ENCODE results near the gene XRCC5. TPM values are rescaled to one million over a fixed set of nuclear protein-coding genes. Genes with fewer than 3 reads are reported as not detected.
A peak's percentile ranks its signal among the peaks of the same experiment; 100 is the strongest.

The XRCC5 gene
- total RNA-seq, 1 experiment from 2014 or later, result 618 TPM

- no peaks in the 10 kb centered on the region for H3K79me1 ChIP-seq (ENCODE audit: insufficient read depth, low read depth, low read length, poor library complexity, severe bottlenecking)
- H2AFZ ChIP-seq (ENCODE audit: low read length), result no peak overlapping the region
- no peak overlapping the region for H3K4me2 ChIP-seq (ENCODE audit: insufficient read depth, insufficient read length, low read length)
- no peak overlapping the region for H3K23ac ChIP-seq (ENCODE audit: insufficient read length, low read depth, low read length)
- H3K9me3 ChIP-seq (ENCODE audit: control insufficient read depth, low read depth, low read length), result no peaks in the 10 kb centered on the region
- Mint-ChIP-seq H3K27ac (peak overlapping the region; percentile 1 to 84 (median 66); a peak in 4 of 7 replicates), H3K36me3 (ENCODE audit: insufficient read depth in 1 of 3, low read depth in 3 of 3) (peaks cover 10 to 57% (median 31%) of the 10 kb centered on the region in 3 experiments; a peak in 6 of 7 replicates), H3K9me3 (no peaks in the 10 kb centered on the region), H3K4me3 (no peak overlapping the region), H3K27me3 (ENCODE audit: low read depth) (no peaks in the 10 kb centered on the region), H3K4me1 (peaks cover 36 to 54% of the 10 kb centered on the region in 2 experiments)
- no peak overlapping the region for H3K4ac ChIP-seq (ENCODE audit: low read depth, low read length)
- no peak overlapping the region for H2AK5ac ChIP-seq (ENCODE audit: insufficient read length, low read length)
- H2BK120ac ChIP-seq (ENCODE audit: low read depth, low read length, poor library complexity, severe bottlenecking), result no peak overlapping the region
- no peak overlapping the region for H2BK20ac ChIP-seq (ENCODE audit: low read depth, low read length, poor library complexity, severe bottlenecking)
- H3K14ac ChIP-seq (ENCODE audit: insufficient read depth, low read length), result no peak overlapping the region
- no peak overlapping the region for H4K8ac ChIP-seq (replicated peaks; ENCODE audit: insufficient read length, low read depth, low read length)
- no peaks in the 10 kb centered on the region for H3K27me3 ChIP-seq (ENCODE audit: insufficient read depth, low read length)
- H3T11ph ChIP-seq (ENCODE audit: low read length), result no peak overlapping the region
- no peak overlapping the region for H4K91ac ChIP-seq (ENCODE audit: insufficient read length, low read depth, low read length)
- H2BK15ac ChIP-seq (ENCODE audit: low read depth, low read length), result no peak overlapping the region
- H3K23me2 ChIP-seq (ENCODE audit: insufficient read length, low read depth, low read length, poor library complexity, severe bottlenecking), result no peaks in the 10 kb centered on the region
- no peak overlapping the region for H3K56ac ChIP-seq (ENCODE audit: insufficient read length, low read depth, low read length)
- 0 out of 2 replicates have a peak, but pooled peaks cover 3% of the 10 kb centered on the region for H3K4me1 ChIP-seq (ENCODE audit: insufficient read depth, low read length)
- H4K5ac ChIP-seq (ENCODE audit: insufficient read length, low read depth, low read length), result no peak overlapping the region
- H2BK5ac ChIP-seq (ENCODE audit: insufficient read length, low read length), result no peak overlapping the region
- TF ChIP-seq, protein P1, sequence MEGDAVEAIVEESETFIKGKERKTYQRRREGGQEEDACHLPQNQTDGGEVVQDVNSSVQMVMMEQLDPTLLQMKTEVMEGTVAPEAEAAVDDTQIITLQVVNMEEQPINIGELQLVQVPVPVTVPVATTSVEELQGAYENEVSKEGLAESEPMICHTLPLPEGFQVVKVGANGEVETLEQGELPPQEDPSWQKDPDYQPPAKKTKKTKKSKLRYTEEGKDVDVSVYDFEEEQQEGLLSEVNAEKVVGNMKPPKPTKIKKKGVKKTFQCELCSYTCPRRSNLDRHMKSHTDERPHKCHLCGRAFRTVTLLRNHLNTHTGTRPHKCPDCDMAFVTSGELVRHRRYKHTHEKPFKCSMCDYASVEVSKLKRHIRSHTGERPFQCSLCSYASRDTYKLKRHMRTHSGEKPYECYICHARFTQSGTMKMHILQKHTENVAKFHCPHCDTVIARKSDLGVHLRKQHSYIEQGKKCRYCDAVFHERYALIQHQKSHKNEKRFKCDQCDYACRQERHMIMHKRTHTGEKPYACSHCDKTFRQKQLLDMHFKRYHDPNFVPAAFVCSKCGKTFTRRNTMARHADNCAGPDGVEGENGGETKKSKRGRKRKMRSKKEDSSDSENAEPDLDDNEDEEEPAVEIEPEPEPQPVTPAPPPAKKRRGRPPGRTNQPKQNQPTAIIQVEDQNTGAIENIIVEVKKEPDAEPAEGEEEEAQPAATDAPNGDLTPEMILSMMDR (conservative IDR thresholded peaks at IDR 0.05), result no peak
- no peak overlapping the region for H2BK12ac ChIP-seq (ENCODE audit: insufficient read length, low read depth, low read length)
- H3K18ac ChIP-seq (ENCODE audit: insufficient read length, low read depth, low read length), result no peak overlapping the region
- no peaks in the 10 kb centered on the region for H4K20me1 ChIP-seq (ENCODE audit: control insufficient read depth, insufficient read depth, insufficient read length)
- WGBS (ENCODE audit: extremely low coverage, insufficient read length, low lambda C conversion rate), result no CpG with 5 or more reads among the region's 2 CpGs
- no peak overlapping the region for H3K27ac ChIP-seq (ENCODE audit: insufficient read length, low read depth, low read length)
- DNase-seq, result no peak
- peaks cover 4% of the 10 kb centered on the region; the same call in 1 of the 2 replicates for H3K79me2 ChIP-seq (ENCODE audit: insufficient read depth, low read length)
- H3K9ac ChIP-seq (ENCODE audit: extremely low read depth, insufficient read length, low read length), result no peak overlapping the region
Observed at GRCh38 chr2:216189410-216189809, 80.3 kb downstream of the XRCC5 start.
